ENCODE results near the gene FTO. TPM values are rescaled to one million over a fixed set of nuclear protein-coding genes. Genes with fewer than 3 reads are reported as not detected.

Gene FTO
- total RNA-seq, 2 donors from 2014 or later = 47.5 to 50.4 TPM

DNA sequence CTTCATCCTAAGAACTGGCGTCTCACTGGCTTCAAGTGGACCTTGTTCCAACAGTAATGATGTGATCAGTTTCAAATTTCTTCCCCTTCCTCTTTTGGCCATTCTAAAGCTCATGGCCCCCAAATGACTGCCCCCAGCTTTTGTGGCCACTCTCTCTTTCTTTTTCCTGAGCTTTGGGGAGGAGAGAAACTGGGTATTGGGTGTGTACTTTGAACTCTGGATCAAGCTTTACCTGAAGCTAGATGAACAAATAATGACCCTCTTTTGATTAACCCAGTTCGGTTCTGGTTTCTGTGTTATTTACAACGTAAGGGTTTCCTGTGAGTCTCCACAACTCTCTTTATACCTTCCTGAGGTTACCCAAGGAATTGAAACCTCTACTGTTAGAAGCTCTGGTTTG lies 132.7 kb downstream of the FTO start:
- H3K27ac ChIP-seq = no peak overlapping the region
- 60 to 64% methylated on average over 3 of the region's 3 CpGs for WGBS, 2 donors
- ATAC-seq (no peak), DNase-seq (no peak)
- H3K4me3 ChIP-seq = no peak overlapping the region
- H3K27me3 ChIP-seq = no peaks in the 10 kb centered on the region
- TF ChIP-seq POLR2A (IDR thresholded peaks at IDR 0.05) (no peak), CTCF (IDR thresholded peaks at IDR 0.05) (no peak)
- peaks cover 35% of the 10 kb centered on the region for H3K4me1 ChIP-seq
- no peaks in the 10 kb centered on the region for H3K9me3 ChIP-seq
- H3K36me3 ChIP-seq (replicated peaks in 1 of 2; ENCODE audit: insufficient read depth in 1 of 2, low read depth in 2 of 2) = no peaks in the 10 kb centered on the region
- intact Hi-C loops (cut with DNase I) = no loop called here

GRCh38 chr16:53837426-53837825 lies 133.5 kb downstream of the FTO start:
- no peaks in the 10 kb centered on the region for H3K27me3 ChIP-seq
- H3K4me3 ChIP-seq = no peak overlapping the region
- WGBS, 2 donors = 82 to 83% methylated on average over 7 of the region's 7 CpGs
- H3K36me3 ChIP-seq (replicated peaks in 1 of 2; ENCODE audit: insufficient read depth in 1 of 2, low read depth in 2 of 2) = no peaks in the 10 kb centered on the region
- no peak overlapping the region for H3K27ac ChIP-seq
- no peaks in the 10 kb centered on the region for H3K9me3 ChIP-seq
- H3K4me1 ChIP-seq = peaks cover 35% of the 10 kb centered on the region
- no peak for TF ChIP-seq CTCF (IDR thresholded peaks at IDR 0.05)
- TF ChIP-seq POLR2A (IDR thresholded peaks at IDR 0.05) = no peak
- intact Hi-C loops (cut with DNase I) = no loop called here
- DNase-seq (no peak), ATAC-seq (no peak)

DNA sequence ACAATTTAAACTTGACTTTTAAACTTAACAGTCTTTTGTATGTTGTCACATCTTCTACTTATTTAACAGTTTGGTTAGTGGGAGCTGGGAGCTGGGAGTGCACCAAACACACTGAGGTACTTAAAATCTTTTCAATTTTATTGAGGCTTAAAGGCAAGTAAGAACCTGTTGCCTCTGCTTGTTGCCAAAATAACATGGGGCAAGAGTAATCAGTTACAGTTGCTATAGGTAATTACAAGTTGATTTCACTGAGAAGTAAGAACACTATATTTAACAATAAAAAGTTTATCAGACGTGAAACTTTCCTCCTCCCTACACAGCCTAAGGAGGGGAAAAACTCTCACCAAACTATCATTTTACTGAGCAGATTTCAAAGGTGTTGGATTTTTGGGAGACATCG lies 135.2 kb downstream of the FTO start:
- no peak for TF ChIP-seq CTCF (IDR thresholded peaks at IDR 0.05)
- TF ChIP-seq POLR2A (IDR thresholded peaks at IDR 0.05) = no peak
- DNase-seq (no peak), ATAC-seq (no peak)
- WGBS, 2 donors = 76 to 83% methylated on average over 2 of the region's 2 CpGs
- H3K4me3 ChIP-seq = no peak overlapping the region
- no peaks in the 10 kb centered on the region for H3K27me3 ChIP-seq
- intact Hi-C loops (cut with DNase I) = no loop called here
- H3K36me3 ChIP-seq (replicated peaks in 1 of 2; ENCODE audit: insufficient read depth in 1 of 2, low read depth in 2 of 2) = no peaks in the 10 kb centered on the region
- no peaks in the 10 kb centered on the region for H3K9me3 ChIP-seq
- H3K4me1 ChIP-seq = peaks cover 35% of the 10 kb centered on the region
- no peak overlapping the region for H3K27ac ChIP-seq

DNA sequence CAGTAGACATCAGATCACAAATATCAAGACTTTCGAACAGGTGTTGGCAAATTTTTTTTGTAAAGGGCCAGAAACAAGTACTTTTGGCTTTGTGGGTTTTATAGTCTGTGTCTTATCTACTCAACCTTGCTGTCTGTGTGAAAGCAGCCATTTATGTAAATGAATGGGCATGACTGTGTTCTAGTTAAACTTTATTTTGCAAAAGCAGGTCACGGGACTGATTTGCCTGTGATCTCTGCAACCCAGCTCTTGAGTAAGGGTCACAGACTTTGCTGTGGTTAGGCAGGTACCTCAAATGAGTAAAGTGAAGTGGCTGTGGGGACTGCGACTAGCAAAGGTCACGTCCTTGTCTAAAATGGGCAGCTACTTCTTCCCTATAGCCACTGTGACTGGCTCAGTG lies 136.5 kb downstream of the FTO start:
- DNase-seq = no peak
- no peaks in the 10 kb centered on the region for H3K36me3 ChIP-seq (replicated peaks in 1 of 2; ENCODE audit: insufficient read depth in 1 of 2, low read depth in 2 of 2)
- H3K4me1 ChIP-seq = peaks cover 35% of the 10 kb centered on the region
- intact Hi-C loops (cut with DNase I) = no loop called here
- H3K9me3 ChIP-seq = no peaks in the 10 kb centered on the region
- H3K27ac ChIP-seq = no peak overlapping the region
- H3K27me3 ChIP-seq = no peaks in the 10 kb centered on the region
- H3K4me3 ChIP-seq = no peak overlapping the region
- TF ChIP-seq CTCF (IDR thresholded peaks at IDR 0.05) = no peak
- 33 to 58% methylated on average over 3 to 4 of the region's 4 CpGs for WGBS, 2 donors
- no peak for ATAC-seq

GRCh38 chr16:53841884-53842283 lies 137.9 kb downstream of the FTO start:
- 65 to 86% methylated on average over 2 of the region's 2 CpGs for WGBS, 2 donors
- intact Hi-C loops (cut with DNase I) = no loop called here
- no peak overlapping the region for H3K4me3 ChIP-seq
- no peaks in the 10 kb centered on the region for H3K36me3 ChIP-seq (replicated peaks in 1 of 2; ENCODE audit: insufficient read depth in 1 of 2, low read depth in 2 of 2)
- H3K27ac ChIP-seq = no peak overlapping the region
- no peaks in the 10 kb centered on the region for H3K27me3 ChIP-seq
- H3K9me3 ChIP-seq = no peaks in the 10 kb centered on the region
- ATAC-seq = no peak
- no peak for DNase-seq
- TF ChIP-seq CTCF (IDR thresholded peaks at IDR 0.05) (no peak), POLR2A (IDR thresholded peaks at IDR 0.05) (no peak)
- H3K4me1 ChIP-seq = peaks cover 30% of the 10 kb centered on the region
